ENCODE measurements around the gene WRAP73. TPM values are rescaled to one million over a fixed set of nuclear protein-coding genes. Genes with fewer than 3 reads are reported as not detected.

Gene WRAP73
- total RNA-seq, 2 donors from 2014 or later, result 10.9 to 13.7 TPM

DNA sequence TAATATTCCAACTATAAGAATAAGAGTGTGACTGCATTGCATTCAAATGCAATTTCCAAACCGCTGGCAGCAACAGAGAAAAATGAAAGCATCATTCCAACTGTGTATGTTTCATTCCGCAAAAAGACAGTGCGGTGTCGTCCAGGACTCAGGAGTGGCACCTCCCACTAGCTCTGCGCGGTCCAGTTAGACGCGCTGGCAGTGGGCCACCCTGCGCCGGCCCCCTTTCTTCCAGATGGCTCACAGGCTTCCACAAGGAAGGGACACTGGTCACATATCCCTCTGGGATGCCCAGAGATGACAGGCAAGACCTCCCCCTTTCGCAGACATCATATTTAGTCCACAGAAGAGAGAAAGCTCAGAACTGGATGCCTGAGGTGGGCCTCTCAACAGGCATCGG, 11.9 kb downstream of the WRAP73 start:
- peak; percentile 25 for DNase-seq (ENCODE audit: low spot score)
- intact Hi-C loops (cut with DNase I), result no loop called here

DNA sequence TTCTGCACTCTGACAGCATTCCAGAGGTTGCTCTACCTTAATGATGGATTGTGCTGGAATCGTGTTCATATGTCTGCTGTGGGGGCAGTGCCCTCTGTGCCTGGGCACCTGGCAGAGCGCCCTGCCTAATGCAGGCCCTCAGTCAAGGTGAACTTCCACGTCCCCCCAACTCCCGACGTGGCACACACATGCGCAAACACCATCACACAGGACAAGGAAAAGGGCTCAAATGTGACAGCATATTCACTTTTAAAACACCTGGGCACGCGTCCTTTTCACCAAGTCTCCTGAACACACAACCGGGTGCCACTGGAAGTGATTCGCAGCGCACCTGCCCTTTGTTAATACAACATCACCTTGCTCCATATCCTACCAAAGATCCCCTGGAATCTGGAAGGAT, 13.4 kb downstream of the WRAP73 start:
- DNase-seq (ENCODE audit: low spot score), result peak; percentile 57
- intact Hi-C loops (cut with DNase I), result no loop called here

DNA sequence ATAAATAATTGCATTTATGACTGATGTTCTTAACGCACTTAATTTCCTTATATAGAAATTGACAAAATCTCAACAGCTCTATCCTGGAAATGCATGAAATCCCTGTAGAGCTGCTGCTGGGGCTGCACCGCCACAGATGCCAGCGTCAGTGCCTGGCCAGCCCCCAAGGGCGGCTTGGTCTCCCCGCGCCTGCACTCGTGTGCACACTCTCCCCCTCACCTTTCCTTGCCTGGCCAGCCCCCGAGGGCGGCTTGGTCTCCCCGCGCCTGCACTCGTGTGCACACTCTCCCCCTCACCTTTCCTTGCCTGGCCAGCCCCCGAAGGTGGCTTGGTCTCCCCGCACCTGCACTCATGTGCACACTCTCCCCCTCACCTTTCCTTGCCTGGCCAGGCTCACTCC, 13.8 kb downstream of the WRAP73 start:
- intact Hi-C loops (cut with DNase I), result no loop called here
- DNase-seq (ENCODE audit: low spot score), result peak; percentile 15

DNA sequence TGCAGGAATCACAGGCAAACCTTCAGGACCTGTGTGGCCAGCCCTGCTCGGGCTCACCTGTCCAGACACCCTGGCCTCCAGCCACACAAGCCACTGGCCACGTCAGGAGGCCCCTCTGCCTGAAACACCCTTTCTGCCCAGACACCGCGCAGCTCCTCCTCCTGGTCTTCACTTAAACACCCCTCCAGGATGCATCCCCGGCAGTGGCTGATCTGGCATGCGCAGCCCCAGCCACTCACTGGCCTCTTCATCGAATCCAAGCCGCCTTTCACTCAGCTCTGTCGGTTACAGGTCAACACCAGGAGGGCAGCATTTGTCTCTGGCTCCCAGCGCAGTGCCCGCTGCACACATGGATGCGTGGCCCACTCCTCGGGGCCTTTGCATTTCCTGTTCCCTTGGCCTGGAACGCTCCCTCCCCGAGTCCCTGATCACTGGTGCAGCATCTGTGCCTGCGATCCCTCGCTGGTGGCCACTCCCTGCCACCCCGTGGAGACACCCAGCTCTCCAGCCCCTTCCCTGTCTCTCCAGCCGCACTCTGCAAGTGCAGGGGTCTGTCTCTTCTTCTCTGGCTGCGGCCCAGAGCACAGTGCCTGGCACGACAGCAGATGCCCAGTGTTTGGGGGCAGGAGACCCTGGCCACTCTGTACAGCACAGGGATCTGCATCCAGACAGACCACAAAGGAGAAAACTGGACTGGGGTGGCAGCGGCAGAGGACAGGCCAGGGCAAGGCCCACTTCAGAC, 15.7 kb downstream of the WRAP73 start:
- no peak for DNase-seq (ENCODE audit: low spot score)
- intact Hi-C loops (cut with DNase I), result loop anchor here in 1 of 2 donors (5.0 kb wide), 1 partner anchor 577 kb away; no protein-coding TSS in a partner anchor

DNA sequence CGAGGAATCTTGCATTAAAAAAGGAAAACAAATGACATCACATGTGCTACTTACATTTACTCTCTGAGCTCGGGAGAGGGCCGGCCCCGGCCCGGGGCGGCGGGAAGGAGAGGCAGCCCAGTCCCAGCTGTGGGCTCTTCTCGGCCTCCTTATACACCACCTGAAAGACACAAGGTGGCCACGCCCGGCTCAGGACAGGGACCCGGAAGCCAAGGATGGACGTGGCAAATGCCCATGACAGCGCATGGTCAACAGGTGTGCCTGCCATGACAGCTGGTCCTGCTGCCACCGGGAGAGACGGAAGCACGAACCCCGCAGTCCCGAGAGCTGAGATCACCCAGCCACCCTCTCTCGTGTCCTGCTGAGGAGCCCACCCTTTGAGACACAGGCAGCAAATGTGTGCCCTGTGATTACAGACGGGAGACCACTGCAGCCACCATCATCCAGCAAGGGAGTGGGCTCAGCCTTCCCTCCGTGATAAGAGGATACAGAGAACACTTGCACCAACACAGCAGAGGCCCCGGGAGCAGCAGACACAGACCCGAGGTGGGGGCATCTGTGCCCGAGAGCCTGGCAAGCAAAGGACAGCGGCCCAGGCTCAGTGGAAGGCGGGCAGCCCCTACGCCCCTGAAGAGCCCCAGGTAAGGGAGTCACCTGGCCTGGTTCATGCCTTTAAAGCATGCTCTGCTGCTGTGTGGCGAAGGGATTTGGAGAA, 16.4 kb downstream of the WRAP73 start:
- no peak for DNase-seq (ENCODE audit: low spot score)
- intact Hi-C loops (cut with DNase I), result loop anchor here in 1 of 2 donors (5.0 kb wide), 1 partner anchor 576 kb away; no protein-coding TSS in a partner anchor

DNA sequence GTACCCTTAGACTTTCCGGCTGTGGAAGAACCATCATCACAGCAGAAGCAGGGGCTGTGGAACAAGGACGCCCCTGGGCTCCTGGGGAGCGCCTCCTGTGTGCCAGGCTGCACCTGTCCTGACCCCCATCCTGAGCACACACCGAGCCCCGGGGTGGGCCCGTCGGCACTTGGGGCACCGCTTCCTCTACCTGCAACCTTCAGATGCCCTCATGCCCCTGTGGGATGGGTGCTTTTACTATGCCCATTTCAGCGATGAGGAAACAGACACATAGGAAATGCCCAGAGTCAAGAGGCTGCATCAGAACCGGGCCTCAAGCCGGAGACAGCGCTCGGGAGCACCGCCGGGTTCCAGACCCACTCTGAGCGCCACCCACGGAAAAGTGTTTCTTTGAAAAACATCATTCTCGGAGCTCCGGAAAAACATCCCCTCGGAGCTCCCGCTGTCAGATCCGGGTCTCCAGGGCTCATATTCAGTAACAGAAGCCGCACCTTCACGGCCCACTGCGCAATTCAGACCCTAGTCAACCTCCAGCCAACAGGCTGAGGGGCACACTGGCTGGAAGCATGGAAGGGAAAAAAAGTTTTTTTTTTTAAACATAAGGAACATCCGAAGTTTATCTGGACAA, 17.1 kb downstream of the WRAP73 start:
- no peak for DNase-seq (ENCODE audit: low spot score)
- intact Hi-C loops (cut with DNase I), result loop anchor here in 1 of 2 donors (5.0 kb wide), 1 partner anchor 576 kb away; no protein-coding TSS in a partner anchor

DNA sequence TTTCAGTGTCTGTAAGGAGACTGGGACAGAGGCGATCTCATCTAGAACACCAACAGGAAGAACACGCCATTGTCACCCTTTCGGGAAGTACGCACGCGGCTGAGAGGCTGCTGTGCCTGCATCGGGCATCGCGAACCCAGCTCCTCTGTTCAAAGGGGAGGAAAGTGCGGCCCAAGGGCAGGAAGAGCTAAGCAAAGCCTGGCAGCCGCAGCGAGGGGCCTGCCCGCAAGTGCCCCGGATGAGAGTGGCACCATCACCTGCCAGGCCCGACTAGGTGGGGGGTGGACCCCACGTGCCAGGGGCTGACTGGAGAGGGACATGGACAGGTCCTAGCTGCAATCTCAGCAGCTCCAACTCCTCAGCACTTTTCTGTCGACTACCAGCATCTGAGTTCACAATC, 17.6 kb downstream of the WRAP73 start:
- intact Hi-C loops (cut with DNase I), result loop anchor here in 1 of 2 donors (5.0 kb wide), 1 partner anchor 575 kb away; no protein-coding TSS in a partner anchor

DNA sequence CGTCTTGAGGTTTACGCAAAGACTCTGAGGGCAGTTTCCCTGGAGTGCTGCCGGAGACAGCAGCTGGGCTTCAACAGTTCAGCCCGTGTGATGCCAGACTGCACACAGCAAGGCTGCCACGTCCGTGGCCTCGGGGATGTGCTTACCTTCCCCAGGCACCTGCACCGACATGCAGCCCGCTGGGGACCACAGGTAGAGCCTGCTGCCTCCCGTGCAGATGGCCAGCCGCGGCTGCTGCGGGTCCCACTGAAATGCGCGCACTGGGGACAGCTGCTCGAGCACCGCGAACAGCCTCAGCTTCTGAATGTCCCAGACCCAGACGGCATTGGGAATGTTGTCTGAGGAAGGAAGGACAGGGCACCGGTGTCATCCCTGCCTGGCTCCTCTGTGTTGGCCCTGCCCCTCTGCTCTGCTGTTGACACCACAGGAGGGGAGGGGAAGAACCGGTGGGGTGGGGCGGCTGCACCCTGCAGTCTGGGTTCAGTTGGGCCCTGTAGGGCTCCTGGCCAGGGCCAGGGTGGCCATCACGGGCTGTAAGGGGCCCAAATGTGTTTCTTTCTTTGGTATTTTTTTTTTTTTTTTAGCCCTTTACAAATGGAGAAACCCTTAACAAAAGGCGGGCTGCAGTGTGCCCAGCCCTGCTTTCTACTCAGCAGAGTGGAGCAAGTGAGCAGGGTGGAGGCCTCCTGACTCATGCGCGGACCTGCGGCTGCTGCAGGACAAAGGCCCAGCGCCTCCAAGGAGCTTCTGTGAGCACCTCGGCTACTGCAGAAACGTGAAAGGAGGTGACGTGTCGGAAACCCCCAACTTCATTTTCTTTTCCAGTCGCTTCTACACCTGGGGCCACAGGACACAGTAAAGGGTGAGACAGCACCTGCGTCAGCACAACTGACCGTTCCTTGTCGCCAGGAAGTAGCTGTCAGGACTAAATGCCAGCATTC, 18.3 kb downstream of the WRAP73 start:
- intact Hi-C loops (cut with DNase I), result loop anchor here in 1 of 2 donors (5.0 kb wide), 1 partner anchor 574 kb away; no protein-coding TSS in a partner anchor
- DNase-seq (ENCODE audit: low spot score), result no peak

More for the DNA sequence above, 17.6 kb downstream of the WRAP73 start:
- DNase-seq (ENCODE audit: low spot score), result no peak

DNA sequence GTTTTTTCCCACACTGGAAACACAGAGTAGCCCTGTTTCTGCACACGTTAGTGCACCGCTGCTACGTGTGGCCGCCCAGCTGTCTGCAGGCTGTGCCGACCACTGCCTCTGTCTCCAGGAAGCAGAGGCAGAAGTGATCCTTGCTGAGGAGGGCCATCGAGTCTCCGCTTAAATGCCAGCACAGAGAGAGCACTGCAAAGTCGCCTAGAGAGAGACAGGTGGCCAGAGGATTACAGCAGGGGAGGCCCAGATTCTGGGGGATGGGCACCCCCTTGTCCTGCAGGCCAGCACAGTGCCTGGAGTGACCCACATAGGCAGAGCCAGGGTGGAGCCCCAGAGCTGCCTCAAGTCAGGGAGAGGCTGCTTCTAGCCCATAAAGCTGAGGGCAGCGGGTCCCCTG, 19.0 kb downstream of the WRAP73 start:
- DNase-seq (ENCODE audit: low spot score), result no peak
- intact Hi-C loops (cut with DNase I), result loop anchor here in 1 of 2 donors (5.0 kb wide), 1 partner anchor 574 kb away; no protein-coding TSS in a partner anchor

DNA sequence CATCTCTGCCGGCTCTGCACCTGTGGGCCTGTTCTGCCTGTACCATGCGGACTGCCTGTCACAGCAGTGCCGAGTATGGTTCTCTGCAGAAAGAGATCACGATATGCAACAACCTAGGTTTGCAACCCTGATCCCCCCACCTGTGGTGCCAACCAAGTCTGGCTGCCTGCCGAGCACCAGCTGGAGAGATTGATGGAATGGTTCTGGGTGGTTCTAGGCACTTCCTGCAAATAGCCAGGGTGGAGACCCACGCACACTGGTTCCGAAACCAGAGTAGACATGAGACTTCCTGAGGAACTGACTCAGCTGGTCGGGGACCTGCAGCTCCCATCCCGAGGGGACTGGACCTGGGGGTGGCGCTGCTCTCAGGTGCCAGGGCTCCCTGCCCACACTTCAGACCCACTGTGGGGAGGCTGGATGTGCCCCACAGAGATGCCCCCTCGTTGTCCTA, 19.7 kb downstream of the WRAP73 start:
- intact Hi-C loops (cut with DNase I), result loop anchor here in 1 of 2 donors (5.0 kb wide), 1 partner anchor 573 kb away; no protein-coding TSS in a partner anchor
- DNase-seq (ENCODE audit: low spot score), result no peak

DNA sequence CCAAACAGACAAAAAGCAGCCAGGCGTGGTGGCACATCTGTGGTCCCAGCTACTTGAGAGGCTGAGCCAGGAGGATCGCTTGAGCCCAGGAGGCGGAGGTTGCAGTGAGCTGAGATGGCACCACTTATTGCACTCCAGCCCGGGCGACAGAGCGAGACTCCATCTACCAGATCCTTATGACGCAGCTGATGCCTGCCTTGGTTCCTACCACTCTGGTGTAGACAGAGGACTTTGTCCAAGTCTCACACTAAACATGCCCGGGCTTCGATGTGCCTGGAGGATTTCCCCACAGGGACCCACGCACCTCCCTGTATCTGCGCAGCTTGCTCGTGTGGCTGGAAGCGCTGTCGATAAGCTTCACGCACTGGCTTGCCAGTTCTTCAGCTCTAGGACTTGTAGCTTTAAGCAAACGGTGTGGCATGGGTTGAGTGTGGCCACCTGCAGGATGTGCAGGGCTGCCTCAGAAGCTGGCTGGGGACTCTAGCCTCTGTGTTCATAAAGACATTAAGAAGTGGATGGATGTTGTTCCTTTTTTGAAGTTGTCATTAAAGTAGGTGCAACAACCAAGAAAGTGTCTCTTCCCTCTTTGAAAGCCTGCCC, 20.2 kb downstream of the WRAP73 start:
- intact Hi-C loops (cut with DNase I), result loop anchor here in 1 of 2 donors (5.0 kb wide), 1 partner anchor 572 kb away; no protein-coding TSS in a partner anchor
- DNase-seq (ENCODE audit: low spot score), result no peak

DNA sequence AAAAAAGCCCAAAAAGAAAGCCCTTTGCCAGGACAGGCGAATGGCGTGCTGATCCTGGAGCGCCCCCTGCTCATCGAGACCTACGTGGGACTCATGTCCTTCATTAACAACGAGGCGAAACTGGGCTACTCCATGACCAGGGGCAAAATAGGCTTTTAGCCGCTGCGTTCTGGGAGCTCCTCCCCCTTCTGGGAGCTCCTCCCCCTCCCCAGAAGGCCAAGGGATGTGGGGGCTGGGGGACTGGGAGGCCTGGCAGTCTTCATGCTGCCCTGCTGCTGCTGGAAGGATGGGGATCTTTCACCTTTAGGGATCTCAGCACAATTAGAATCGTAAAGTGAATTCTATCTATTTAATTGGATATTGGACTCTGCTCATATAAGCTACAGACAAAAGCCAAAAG, 21.5 kb downstream of the WRAP73 start:
- no peak for DNase-seq (ENCODE audit: low spot score)
- intact Hi-C loops (cut with DNase I), result no loop called here

DNA sequence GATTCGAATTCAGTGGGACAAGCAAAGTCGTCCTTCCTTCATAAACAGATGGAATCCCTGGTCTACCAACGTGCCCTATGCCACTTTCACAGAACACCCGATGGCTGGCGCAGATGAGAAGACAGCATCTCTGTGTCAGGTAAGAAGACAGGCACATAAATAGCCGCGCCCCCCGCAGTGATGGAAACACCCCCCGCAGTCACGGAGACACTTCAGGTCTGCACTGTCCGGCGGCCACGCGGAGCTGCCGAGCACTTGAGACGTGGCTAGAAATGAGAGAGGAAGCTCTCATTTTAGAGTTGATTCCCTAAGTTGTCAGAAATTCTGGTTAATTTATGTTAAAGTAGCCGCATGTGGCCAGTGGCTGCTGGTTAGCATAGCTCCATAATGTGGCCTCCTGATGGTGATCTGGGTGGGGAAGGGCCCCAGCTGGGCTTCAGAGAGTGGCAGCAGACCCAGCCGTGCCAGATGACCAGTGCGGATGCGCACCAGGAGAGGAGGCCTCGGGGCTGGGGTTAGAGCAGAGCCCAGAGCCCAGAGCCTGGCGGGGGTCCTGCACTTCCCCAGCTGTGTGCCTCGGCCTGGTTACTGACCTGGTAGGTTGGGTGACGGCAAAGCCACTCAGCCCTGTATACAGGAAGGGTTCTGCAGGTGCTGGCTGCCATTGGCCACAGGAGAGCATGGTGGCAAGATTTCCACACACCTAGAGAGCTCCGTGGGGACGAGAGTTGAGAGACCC, 22.2 kb downstream of the WRAP73 start:
- intact Hi-C loops (cut with DNase I), result no loop called here
- no peak for DNase-seq (ENCODE audit: low spot score)

DNA sequence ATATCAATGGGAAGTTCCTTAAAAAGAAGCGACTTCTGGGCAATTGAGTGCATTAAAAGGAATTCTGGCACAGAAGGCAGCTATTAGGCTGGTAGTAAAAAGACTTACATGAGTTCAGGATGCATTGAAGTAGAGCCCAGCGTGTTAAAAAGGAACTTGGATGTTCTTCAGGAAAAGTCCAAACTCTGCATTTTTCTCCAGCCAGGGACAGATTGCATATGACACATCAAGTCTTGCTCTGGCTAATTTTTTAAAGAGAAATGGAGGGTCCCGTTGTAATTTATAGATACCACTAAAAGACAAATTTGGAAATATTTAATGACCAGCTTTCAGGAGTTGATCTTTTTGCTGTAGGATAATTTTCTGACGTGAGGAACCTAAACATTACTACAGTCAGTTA, 23.9 kb downstream of the WRAP73 start:
- intact Hi-C loops (cut with DNase I), result no loop called here
- no peak for DNase-seq (ENCODE audit: low spot score)

DNA sequence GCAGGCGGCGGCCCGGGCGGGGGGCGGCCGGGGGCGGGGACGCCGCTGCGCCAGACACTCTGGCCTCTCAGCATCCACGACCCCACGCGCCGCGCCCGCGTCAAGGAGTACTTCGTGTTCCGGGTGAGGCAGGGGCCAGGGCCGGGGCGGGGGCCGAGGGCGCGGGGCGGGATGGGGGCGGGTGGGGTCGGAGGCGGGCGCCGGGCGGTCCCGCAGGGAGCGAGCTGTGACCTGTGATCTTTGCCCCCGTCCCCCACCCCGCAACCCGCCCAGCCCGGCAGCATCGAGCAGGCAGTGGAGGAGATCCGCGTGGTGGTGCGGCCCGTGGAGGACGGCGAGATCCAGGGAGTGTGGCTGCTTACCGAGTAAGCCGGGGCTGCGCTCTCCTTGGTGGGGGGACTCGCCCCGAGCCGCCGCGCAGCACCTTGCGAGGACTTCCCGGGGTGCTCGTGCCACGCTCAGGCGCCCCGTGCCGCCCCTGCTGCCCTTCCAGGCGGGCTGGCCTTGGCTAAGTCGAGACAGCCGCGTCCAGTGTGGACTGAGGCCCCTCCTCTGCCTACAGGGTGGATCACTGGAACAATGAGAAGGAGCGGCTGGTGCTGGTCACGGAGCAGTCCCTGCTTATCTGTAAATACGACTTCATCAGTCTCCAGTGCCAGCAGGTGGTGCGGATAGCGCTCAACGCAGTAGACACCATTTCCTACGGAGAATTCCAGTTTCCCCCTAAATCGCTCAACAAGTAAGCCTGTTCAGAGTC, 24.6 kb downstream of the WRAP73 start:
- intact Hi-C loops (cut with DNase I), result no loop called here
- no peak for DNase-seq (ENCODE audit: low spot score)

DNA sequence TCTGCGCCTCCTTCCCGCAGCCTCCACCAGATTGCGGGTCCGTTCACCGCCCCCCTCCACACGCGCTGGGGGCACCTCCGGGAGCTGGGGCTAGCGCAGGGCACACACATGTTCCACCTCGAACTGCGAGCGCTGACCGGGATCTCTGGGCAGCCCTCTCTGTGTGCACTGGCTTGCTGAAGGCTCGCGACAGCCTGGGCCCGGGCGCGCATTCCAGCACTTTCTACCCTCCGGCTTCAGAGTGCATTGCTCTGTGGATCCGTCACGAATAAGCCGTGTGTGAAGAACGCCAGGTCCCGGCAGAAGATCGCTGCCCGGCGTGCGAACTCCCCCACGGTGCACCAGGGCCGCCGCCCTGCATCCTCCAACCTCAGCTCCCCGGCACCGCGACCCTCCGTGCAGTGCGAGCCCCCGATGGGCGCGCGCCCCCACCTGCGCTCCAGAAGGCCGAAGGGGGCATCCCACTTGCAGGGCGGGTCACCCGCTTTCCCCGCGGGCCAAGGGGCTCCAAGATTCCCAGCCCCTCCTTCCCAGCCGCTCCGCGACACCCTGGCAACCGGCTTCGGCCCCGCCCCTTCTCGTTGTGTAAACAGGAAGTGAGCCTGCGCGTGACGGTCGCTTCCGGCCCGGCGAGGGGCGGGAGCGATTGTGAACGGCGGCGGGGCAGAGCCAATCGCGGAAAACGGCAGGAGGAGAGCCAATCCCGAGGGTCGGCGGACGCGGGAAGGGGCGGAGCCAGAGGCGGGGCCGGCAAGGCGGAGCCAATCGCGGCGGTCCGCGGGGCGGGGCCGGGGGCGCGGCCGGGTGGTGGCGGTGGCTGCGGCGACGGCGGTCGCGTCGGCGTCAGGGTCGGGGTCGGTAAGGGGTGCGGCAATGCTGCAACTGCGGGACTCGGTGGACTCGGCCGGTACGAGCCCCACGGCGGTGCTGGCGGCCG, 25.4 kb downstream of the WRAP73 start, which contains the start of gene TPRG1L:
TPRG1L (plus strand) TSS at position 816 of the 937 bp plus-strand sequence; CDS start at position 874, 58 bp downstream.
- peak; percentile 99 for DNase-seq (ENCODE audit: low spot score)
- intact Hi-C loops (cut with DNase I), result no loop called here
